DOHH2 (cell line): ENCODE data around the gene GRM4.

ENCODE experiments used
- H3F3A ChIP-seq: fragments of 200-600 bp; sonication (generic), shearing (Covaris generic); 2 replicates; pipeline ENCODE4 v1.6.0; 2016; ENCODE audit warnings: antibody characterized with exemption, mild to moderate bottlenecking; ENCODE audit not compliant: control insufficient read depth, insufficient read depth
- H3K27ac ChIP-seq: fragments of 200-600 bp; sonication (generic); 2 replicates; pipeline ENCODE4 v1.5.1; 2014; ENCODE audit warnings: low read depth, mild to moderate bottlenecking, low read length, moderate library complexity
- H3K27me3 ChIP-seq: fragments of 200-600 bp; sonication (generic); 2 replicates; pipeline ENCODE4 v1.6.1; 2014; ENCODE audit warnings: mild to moderate bottlenecking, low read length, mixed read lengths; ENCODE audit not compliant: control insufficient read depth
- H3K36me3 ChIP-seq: fragments of 200-600 bp; sonication (generic); 2 replicates; pipeline ENCODE4 v1.6.1; 2014; ENCODE audit warnings: mild to moderate bottlenecking, low read length, moderate library complexity, mixed read lengths; ENCODE audit not compliant: control insufficient read depth
- H3K4me1 ChIP-seq: fragments of 200-600 bp; sonication (generic); 2 replicates; pipeline ENCODE4 v1.6.1; 2014; ENCODE audit warnings: mild to moderate bottlenecking, low read length, mixed read lengths; ENCODE audit not compliant: control insufficient read depth
- H3K4me2 ChIP-seq: fragments of 200-600 bp; sonication (generic); 2 replicates; pipeline ENCODE4 v1.6.0; 2014; ENCODE audit warnings: mild to moderate bottlenecking, low read length, moderate library complexity
- H3K4me3 ChIP-seq: fragments of 200-600 bp; sonication (generic); 2 replicates; pipeline ENCODE4 v1.5.1; 2014; ENCODE audit warnings: mild to moderate bottlenecking, low read length, mixed read lengths
- H3K79me2 ChIP-seq: fragments of 200-600 bp; sonication (generic); 2 replicates; pipeline ENCODE4 v1.6.1; 2014; ENCODE audit warnings: mild to moderate bottlenecking, low read length, mixed read lengths; ENCODE audit not compliant: control insufficient read depth
- H3K9me2 ChIP-seq: fragments of 200-600 bp; sonication (generic); replicated peaks from 2 replicates; pipeline ENCODE4 v1.6.1; 2014; ENCODE audit warnings: mild to moderate bottlenecking, low read length, mixed read lengths; ENCODE audit not compliant: control insufficient read depth
- H3K9me3 ChIP-seq: fragments of 200-600 bp; sonication (generic); 2 replicates; pipeline ENCODE4 v1.6.1; 2014; ENCODE audit warnings: antibody characterized with exemption, low read length, mixed read lengths; ENCODE audit not compliant: control insufficient read depth, insufficient read depth
- H4K20me1 ChIP-seq: fragments of 200-600 bp; sonication (generic); 2 replicates; pipeline ENCODE4 v1.6.0; 2014; ENCODE audit warnings: low read depth, mild to moderate bottlenecking, antibody characterized with exemption, low read length, moderate library complexity; ENCODE audit not compliant: control insufficient read depth, insufficient read depth
- EZH2phosphoT487 ChIP-seq: fragments of 200-600 bp; sonication (generic); IDR thresholded peaks from 2 replicates; pipeline ENCODE4 v1.6.1; 2017; ENCODE audit warnings: borderline replicate concordance, mild to moderate bottlenecking, antibody characterized with exemption, low read length, moderate library complexity, mixed read lengths
- TF ChIP-seq, protein P1 (sequence below): fragments of 200-600 bp; sonication (generic); IDR thresholded peaks from one replicate; pipeline ENCODE4 v1.5.1; 2014; ENCODE audit warnings: antibody characterized with exemption, mild to moderate bottlenecking, low read depth, low read length; ENCODE audit not compliant: poor library complexity, severe bottlenecking

The GRM4 gene

DNA sequence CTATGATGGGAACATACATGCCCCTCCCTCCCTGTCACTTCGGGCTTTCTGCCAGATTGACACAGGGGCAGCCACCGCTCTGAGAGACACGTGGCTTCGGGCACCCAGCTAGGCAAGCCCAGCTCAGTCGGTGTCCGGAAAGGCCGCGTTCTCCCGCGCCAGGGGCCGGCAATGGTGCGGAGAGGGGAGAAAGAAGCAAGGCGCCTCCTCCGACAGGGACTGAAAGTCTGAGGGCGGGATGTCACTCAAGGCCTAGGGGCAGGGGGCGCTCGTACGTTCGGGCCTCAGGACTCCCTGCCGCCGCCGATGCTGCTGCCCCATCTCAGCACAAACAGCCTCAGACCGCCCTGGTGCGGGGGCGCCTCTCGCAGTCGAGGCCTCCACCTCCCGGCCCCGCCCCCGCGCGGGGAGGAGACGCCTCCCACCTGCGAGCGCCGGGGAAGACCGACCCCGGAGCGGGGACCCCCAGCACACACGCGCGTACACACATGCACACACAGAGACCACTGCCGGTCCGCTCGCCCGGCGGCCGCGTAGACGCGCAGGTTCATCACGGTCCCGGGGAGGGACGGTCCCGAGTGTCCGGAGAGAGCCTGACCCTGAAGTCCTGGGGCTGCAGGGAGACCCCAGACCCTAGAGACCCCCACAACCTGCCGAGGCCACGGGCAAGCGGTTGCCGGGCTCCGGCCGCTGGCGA, 1.9 kb downstream of the GRM4 start:
- Histone ChIP-seq H3K79me2 (no peaks in the 10 kb centered on the region), H3K4me2 (peak overlapping the region; percentile 42), H3K36me3 (no peaks in the 10 kb centered on the region), H3K27ac (no peak overlapping the region), H3K9me2 (no peaks in the 10 kb centered on the region), H3F3A (no peaks in the 10 kb centered on the region), H3K4me3 (peak overlapping the region; percentile 13; the same call in 1 of the 2 replicates), H3K4me1 (peaks cover 40% of the 10 kb centered on the region), H3K9me3 (no peaks in the 10 kb centered on the region), H3K27me3 (peaks cover 60% of the 10 kb centered on the region), H4K20me1 (peaks cover 8% of the 10 kb centered on the region; the same call in 1 of the 2 replicates)
- no peak for TF ChIP-seq EZH2phosphoT487
- TF ChIP-seq, protein P1, sequence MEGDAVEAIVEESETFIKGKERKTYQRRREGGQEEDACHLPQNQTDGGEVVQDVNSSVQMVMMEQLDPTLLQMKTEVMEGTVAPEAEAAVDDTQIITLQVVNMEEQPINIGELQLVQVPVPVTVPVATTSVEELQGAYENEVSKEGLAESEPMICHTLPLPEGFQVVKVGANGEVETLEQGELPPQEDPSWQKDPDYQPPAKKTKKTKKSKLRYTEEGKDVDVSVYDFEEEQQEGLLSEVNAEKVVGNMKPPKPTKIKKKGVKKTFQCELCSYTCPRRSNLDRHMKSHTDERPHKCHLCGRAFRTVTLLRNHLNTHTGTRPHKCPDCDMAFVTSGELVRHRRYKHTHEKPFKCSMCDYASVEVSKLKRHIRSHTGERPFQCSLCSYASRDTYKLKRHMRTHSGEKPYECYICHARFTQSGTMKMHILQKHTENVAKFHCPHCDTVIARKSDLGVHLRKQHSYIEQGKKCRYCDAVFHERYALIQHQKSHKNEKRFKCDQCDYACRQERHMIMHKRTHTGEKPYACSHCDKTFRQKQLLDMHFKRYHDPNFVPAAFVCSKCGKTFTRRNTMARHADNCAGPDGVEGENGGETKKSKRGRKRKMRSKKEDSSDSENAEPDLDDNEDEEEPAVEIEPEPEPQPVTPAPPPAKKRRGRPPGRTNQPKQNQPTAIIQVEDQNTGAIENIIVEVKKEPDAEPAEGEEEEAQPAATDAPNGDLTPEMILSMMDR: peak; percentile 55

DNA sequence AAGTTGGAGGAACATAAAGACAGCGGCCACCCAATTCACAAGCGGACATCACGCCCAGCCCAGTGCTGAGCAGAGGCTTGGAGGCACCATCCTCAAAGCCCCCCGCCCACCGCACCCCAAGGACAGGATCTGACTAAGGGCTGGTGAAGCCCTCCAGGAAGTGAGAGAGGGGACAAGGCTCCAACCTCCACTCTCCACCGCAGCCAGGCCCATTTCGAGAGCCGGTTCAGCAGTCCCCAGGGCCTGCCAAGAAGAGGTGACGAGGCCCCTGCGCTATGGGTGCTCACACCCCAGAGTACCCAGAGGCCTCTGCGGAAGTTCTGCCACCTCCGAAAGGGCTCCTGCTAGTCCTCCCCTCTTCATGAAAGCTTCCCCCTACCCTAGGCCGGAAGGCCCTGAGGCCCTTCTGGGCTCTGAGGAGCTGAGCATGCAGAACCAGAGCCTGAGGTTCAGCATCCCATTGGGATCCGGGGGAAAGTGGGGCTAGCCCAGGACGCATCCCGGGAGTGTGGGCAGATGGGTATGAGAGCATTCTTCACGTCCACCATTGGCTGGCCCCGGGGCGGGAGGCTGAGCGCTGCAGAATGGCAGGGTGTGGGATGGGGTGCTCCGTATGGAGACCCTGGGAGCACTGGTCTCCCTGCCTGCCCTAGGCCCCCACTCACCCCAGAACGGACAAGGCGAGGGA, 2.5 kb downstream of the GRM4 start:
- no peaks in the 10 kb centered on the region for H3K9me3 ChIP-seq
- H4K20me1 ChIP-seq: peaks cover 8% of the 10 kb centered on the region; the same call in 1 of the 2 replicates
- peaks cover 37% of the 10 kb centered on the region for H3K4me1 ChIP-seq
- H3K9me2 ChIP-seq: no peaks in the 10 kb centered on the region
- H3K36me3 ChIP-seq: no peaks in the 10 kb centered on the region
- peaks cover 60% of the 10 kb centered on the region for H3K27me3 ChIP-seq
- no peaks in the 10 kb centered on the region for H3F3A ChIP-seq
- no peak overlapping the region for H3K27ac ChIP-seq
- no peaks in the 10 kb centered on the region for H3K79me2 ChIP-seq
- H3K4me3 ChIP-seq: peak overlapping the region; percentile 13; the same call in 1 of the 2 replicates
- H3K4me2 ChIP-seq: peak overlapping the region; percentile 42; the same call in 1 of the 2 replicates
- no peak for TF ChIP-seq EZH2phosphoT487
- TF ChIP-seq, protein P1: no peak

DNA sequence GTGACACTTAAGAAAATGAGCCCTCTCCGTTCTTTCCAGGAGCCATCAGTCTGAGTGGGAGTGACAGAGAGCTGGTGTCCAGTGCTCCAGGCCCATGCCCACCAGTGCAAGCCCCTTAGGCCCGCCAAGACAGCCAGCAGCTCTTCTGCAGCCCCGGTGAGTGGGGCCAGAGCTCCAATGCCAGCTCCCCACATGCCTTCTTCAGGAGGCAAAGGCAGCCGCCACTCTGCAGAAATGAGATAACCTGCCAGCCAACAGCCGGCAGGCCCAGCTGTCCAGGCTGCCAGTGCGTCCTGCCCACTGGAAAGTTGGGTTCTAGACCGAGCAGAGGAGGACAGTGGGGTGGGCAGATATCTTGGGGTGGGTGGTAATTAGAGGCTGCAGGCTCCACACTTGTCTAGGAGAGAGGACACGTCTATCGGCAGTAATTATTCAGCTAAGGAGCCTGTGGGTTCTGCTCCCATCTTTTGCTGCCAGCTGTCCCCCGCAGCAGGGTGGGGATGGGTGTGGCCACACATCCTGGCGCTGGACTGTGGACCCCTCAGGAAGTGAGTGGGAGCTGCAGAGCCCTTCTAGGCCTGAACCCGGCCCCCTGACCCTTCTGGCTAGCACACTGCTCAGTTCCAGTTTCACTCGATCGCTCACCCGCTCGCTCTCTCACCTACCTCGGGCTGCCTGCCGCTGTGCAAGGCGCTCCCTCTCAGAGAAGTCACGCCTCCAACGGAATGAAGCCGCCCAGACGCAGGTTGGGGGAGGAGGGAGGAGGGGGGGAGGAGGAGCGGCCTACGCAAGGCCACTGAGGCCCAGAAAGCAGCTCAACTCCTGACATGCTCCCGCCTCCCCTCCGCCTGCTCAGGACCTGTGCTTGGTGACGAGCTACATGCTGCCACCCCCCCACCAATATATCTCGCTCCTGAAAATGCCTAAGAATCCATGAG, 3.6 kb downstream of the GRM4 start:
- no peak overlapping the region for H3K27ac ChIP-seq
- no peak overlapping the region for H3K4me3 ChIP-seq
- no peaks in the 10 kb centered on the region for H3K36me3 ChIP-seq
- H3K9me2 ChIP-seq: no peaks in the 10 kb centered on the region
- TF ChIP-seq EZH2phosphoT487: no peak
- TF ChIP-seq, protein P1: no peak
- H3K27me3 ChIP-seq: peaks cover 60% of the 10 kb centered on the region
- H3K9me3 ChIP-seq: no peaks in the 10 kb centered on the region
- H3K4me2 ChIP-seq: no peak overlapping the region
- H4K20me1 ChIP-seq: peaks cover 8% of the 10 kb centered on the region; the same call in 1 of the 2 replicates
- H3F3A ChIP-seq: no peaks in the 10 kb centered on the region
- H3K79me2 ChIP-seq: no peaks in the 10 kb centered on the region
- H3K4me1 ChIP-seq: peaks cover 27% of the 10 kb centered on the region
